ENCODE data around the gene CST7.

GRCh38 chr20:24989162-24989561 lies 40.1 kb downstream of the CST7 start:
- TF ChIP-seq, protein P1, sequence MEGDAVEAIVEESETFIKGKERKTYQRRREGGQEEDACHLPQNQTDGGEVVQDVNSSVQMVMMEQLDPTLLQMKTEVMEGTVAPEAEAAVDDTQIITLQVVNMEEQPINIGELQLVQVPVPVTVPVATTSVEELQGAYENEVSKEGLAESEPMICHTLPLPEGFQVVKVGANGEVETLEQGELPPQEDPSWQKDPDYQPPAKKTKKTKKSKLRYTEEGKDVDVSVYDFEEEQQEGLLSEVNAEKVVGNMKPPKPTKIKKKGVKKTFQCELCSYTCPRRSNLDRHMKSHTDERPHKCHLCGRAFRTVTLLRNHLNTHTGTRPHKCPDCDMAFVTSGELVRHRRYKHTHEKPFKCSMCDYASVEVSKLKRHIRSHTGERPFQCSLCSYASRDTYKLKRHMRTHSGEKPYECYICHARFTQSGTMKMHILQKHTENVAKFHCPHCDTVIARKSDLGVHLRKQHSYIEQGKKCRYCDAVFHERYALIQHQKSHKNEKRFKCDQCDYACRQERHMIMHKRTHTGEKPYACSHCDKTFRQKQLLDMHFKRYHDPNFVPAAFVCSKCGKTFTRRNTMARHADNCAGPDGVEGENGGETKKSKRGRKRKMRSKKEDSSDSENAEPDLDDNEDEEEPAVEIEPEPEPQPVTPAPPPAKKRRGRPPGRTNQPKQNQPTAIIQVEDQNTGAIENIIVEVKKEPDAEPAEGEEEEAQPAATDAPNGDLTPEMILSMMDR (IDR thresholded peaks at IDR 0.05), result no peak
- no peak for TF ChIP-seq POLR2AphosphoS5 (IDR thresholded peaks at IDR 0.05)

Measured in suprapubic skin (tissue), 3 donors.